CD4-positive, CD25-positive, alpha-beta regulatory T cell (primary cell): ENCODE measurements around the gene CREB3L2. TPM values are rescaled to one million over a fixed set of nuclear protein-coding genes. Genes with fewer than 3 reads are reported as not detected.
"Not testable (repeated sequence)": the region's sequence is repeated elsewhere in the genome, so short reads cannot be mapped to it uniquely, and the experiment has no call there.

Experiments used
- ATAC-seq, 2 donors: fragments of 150-1000 bp; cut with Tn5 transposase; one replicate each; pipeline ENCODE4 v1.10.0; 2021; ENCODE audit warnings: low read depth in 2 of 2, moderate number of reproducible peaks in 2 of 2, moderate library complexity in 1 of 2
- DNase-seq, 3 donors: peaks; one replicate each; pipeline versions ENCODE4 v3.0.0 to v3.0.0-alpha.2; 2012 to 2022; ENCODE audit warnings: mixed read lengths in 1 of 3
- H3K27ac ChIP-seq: one replicate; pipeline ENCODE4 v1.7.0; 2013; ENCODE audit warnings: mild to moderate bottlenecking, low read length; ENCODE audit not compliant: insufficient read depth, poor library complexity, severe bottlenecking
- H3K27me3 ChIP-seq: one replicate; pipeline ENCODE4 v1.7.0; 2013; ENCODE audit warnings: low read length; ENCODE audit not compliant: control insufficient read depth, insufficient read depth
- H3K36me3 ChIP-seq: one replicate; pipeline ENCODE4 v1.7.0; 2013; ENCODE audit warnings: mild to moderate bottlenecking, low read length, moderate library complexity; ENCODE audit not compliant: control insufficient read depth, insufficient read depth
- H3K4me1 ChIP-seq: 2 replicates; pipeline ENCODE4 v1.7.0; 2013; ENCODE audit warnings: mild to moderate bottlenecking, low read length; ENCODE audit not compliant: insufficient read depth, control insufficient read depth, poor library complexity, severe bottlenecking
- H3K4me3 ChIP-seq: one replicate; pipeline ENCODE4 v1.7.0; 2013; ENCODE audit warnings: low read depth, mild to moderate bottlenecking, low read length, moderate library complexity
- H3K9me3 ChIP-seq, 2 experiments: 1 replicate in 1 of 2; 2 replicates in 1 of 2; pipeline ENCODE4 v1.7.0; 2013; ENCODE audit warnings: low read length in 2 of 2, mild to moderate bottlenecking in 1 of 2, moderate library complexity in 1 of 2; ENCODE audit not compliant: control insufficient read depth in 2 of 2
- H3K27ac Mint-ChIP-seq, 3 donors: one replicate each; pipeline ENCODE4 v1.8.0; 2020 to 2022; ENCODE audit warnings: mild to moderate bottlenecking in 3 of 3, mixed read lengths in 3 of 3, moderate library complexity in 2 of 3
- H3K27me3 Mint-ChIP-seq: one replicate; pipeline ENCODE4 v1.8.0; 2022; ENCODE audit warnings: mild to moderate bottlenecking, mixed read lengths
- H3K36me3 Mint-ChIP-seq: one replicate; pipeline ENCODE4 v1.8.0; 2020; ENCODE audit warnings: mixed read lengths
- H3K4me1 Mint-ChIP-seq, 4 donors: one replicate each; pipeline ENCODE4 v1.8.0; 2020 to 2022; ENCODE audit warnings: mixed read lengths in 4 of 4, mild to moderate bottlenecking in 1 of 4
- H3K4me3 Mint-ChIP-seq, 4 donors: one replicate each; pipeline ENCODE4 v1.8.0; 2020 to 2022; ENCODE audit warnings: mild to moderate bottlenecking in 4 of 4, mixed read lengths in 4 of 4, moderate library complexity in 3 of 4
- H3K9me3 Mint-ChIP-seq, 7 donors: one replicate each; pipeline ENCODE4 v1.8.0; 2020 to 2022; ENCODE audit warnings: mixed read lengths in 7 of 7, mild to moderate bottlenecking in 3 of 7, moderate library complexity in 2 of 7
- polyA plus RNA-seq, 4 donors: library from polyadenylated mRNA; unstranded; fragments of 300-500 nt; fragmentation: Illumina TruSeq; gene quantifications; one replicate each; pipeline ENCODE4 v1.2.3, GENCODE V29; 2021
- total RNA-seq: library from RNA; stranded (reverse); gene quantifications from one replicate; pipeline ENCODE4 v1.2.3, GENCODE V29; 2022

The CREB3L2 gene
- total and polyA plus RNA-seq, 5 donors from 2014 or later, result 12.0 to 27.3 (median 15.9) TPM

GRCh38 chr7:137916564-137916963 is 85.3 kb downstream of the CREB3L2 start:
- Mint-ChIP-seq H3K4me1 (peaks cover 12 to 48% (median 23%) of the 10 kb centered on the region in 4 donors), H3K36me3 (peaks cover 19% of the 10 kb centered on the region), H3K27me3 (no peaks in the 10 kb centered on the region), H3K9me3 (peaks cover 0 to 2% (median 0%) of the 10 kb centered on the region in 7 donors), H3K27ac (peak overlapping the region; percentile 74 to 85 (median 78)), H3K4me3 (peak overlapping the region in 3 of 4 donors; percentile 24 to 79 (median 68))
- H3K27ac ChIP-seq, result peak overlapping the region; percentile 27
- ATAC-seq (no peak), DNase-seq (peak in 1 of 3 donors; percentile 20)
- peak overlapping the region; percentile 46 for H3K4me3 ChIP-seq
- peaks cover 42% of the 10 kb centered on the region for H3K36me3 ChIP-seq
- no peaks in the 10 kb centered on the region for H3K27me3 ChIP-seq
- peaks cover 20% of the 10 kb centered on the region for H3K4me1 ChIP-seq
- H3K9me3 ChIP-seq, result no peaks in the 10 kb centered on the region

- ATAC-seq (no peak), DNase-seq (no peak)
- peaks cover 0 to 35% (median 13%) of the 10 kb centered on the region in 4 donors for H3K4me1 Mint-ChIP-seq
- H3K9me3 Mint-ChIP-seq, result peaks cover 0 to 2% (median 0%) of the 10 kb centered on the region in 7 donors
- no peaks in the 10 kb centered on the region for H3K9me3 ChIP-seq
- H3K36me3 Mint-ChIP-seq, result peaks cover 25% of the 10 kb centered on the region
- H3K27ac Mint-ChIP-seq, result no peak overlapping the region
- H3K4me3 ChIP-seq, result no peak overlapping the region
- peaks cover 55% of the 10 kb centered on the region for H3K36me3 ChIP-seq
- H3K4me1 ChIP-seq, result peaks cover 10% of the 10 kb centered on the region
- H3K27me3 Mint-ChIP-seq, result no peaks in the 10 kb centered on the region
- H3K27ac ChIP-seq, result no peak overlapping the region
- H3K27me3 ChIP-seq, result no peaks in the 10 kb centered on the region
- H3K4me3 Mint-ChIP-seq, result no peak overlapping the region
Observed at GRCh38 chr7:137915266-137915665, 86.6 kb downstream of the CREB3L2 start.

- H3K9me3 Mint-ChIP-seq, result peaks cover 0 to 2% (median 0%) of the 10 kb centered on the region in 7 donors
- ATAC-seq (no peak), DNase-seq (no peak)
- peaks cover 62% of the 10 kb centered on the region for H3K36me3 ChIP-seq
- peaks cover 4% of the 10 kb centered on the region for H3K4me1 ChIP-seq
- H3K27ac Mint-ChIP-seq, result no peak overlapping the region
- H3K4me1 Mint-ChIP-seq, result peaks cover 0 to 28% (median 12%) of the 10 kb centered on the region in 4 donors
- H3K9me3 ChIP-seq, result no peaks in the 10 kb centered on the region
- no peak overlapping the region for H3K4me3 Mint-ChIP-seq
- H3K27me3 ChIP-seq, result no peaks in the 10 kb centered on the region
- H3K4me3 ChIP-seq, result no peak overlapping the region
- no peaks in the 10 kb centered on the region for H3K27me3 Mint-ChIP-seq
- H3K36me3 Mint-ChIP-seq, result peaks cover 34% of the 10 kb centered on the region
- no peak overlapping the region for H3K27ac ChIP-seq
Observed at GRCh38 chr7:137913985-137914384, 87.9 kb downstream of the CREB3L2 start.

- peaks cover 0 to 4% (median 0%) of the 10 kb centered on the region in 4 donors for H3K4me1 Mint-ChIP-seq
- ATAC-seq (no peak), DNase-seq (no peak)
- Histone ChIP-seq H3K9me3 (no peaks in the 10 kb centered on the region), H3K36me3 (peaks cover 74% of the 10 kb centered on the region), H3K27ac (no peak overlapping the region), H3K4me1 (no peaks in the 10 kb centered on the region), H3K27me3 (no peaks in the 10 kb centered on the region), H3K4me3 (no peak overlapping the region)
- H3K27me3 Mint-ChIP-seq, result no peaks in the 10 kb centered on the region
- peaks cover 55% of the 10 kb centered on the region for H3K36me3 Mint-ChIP-seq
- H3K4me3 Mint-ChIP-seq, result no peak overlapping the region
- no peaks in the 10 kb centered on the region for H3K9me3 Mint-ChIP-seq
- no peak overlapping the region for H3K27ac Mint-ChIP-seq
Observed at GRCh38 chr7:137909042-137909441, 92.8 kb downstream of the CREB3L2 start.

- Histone ChIP-seq H3K9me3 (no peaks in the 10 kb centered on the region), H3K27ac (no peak overlapping the region), H3K27me3 (no peaks in the 10 kb centered on the region), H3K4me3 (no peak overlapping the region), H3K36me3 (peaks cover 69% of the 10 kb centered on the region), H3K4me1 (peaks cover 2% of the 10 kb centered on the region)
- Mint-ChIP-seq H3K36me3 (peaks cover 60% of the 10 kb centered on the region), H3K9me3 (no peaks in the 10 kb centered on the region), H3K4me1 (peaks cover 2 to 8% (median 5%) of the 10 kb centered on the region in 4 donors), H3K27ac (no peak overlapping the region), H3K27me3 (no peaks in the 10 kb centered on the region), H3K4me3 (no peak overlapping the region)
- DNase-seq (no peak), ATAC-seq (no peak)
Observed at GRCh38 chr7:137908106-137908505, 93.8 kb downstream of the CREB3L2 start.

- peaks cover 62% of the 10 kb centered on the region for H3K36me3 ChIP-seq
- not testable (repeated sequence) for H3K4me1 Mint-ChIP-seq, H3K27me3 Mint-ChIP-seq, H3K9me3 ChIP-seq, DNase-seq, H3K27ac ChIP-seq, ATAC-seq, H3K4me1 ChIP-seq, H3K27me3 ChIP-seq, H3K4me3 Mint-ChIP-seq, H3K9me3 Mint-ChIP-seq, H3K4me3 ChIP-seq
- Mint-ChIP-seq H3K27ac (peak overlapping the region in 1 of 3 donors; percentile 58), H3K36me3 (peaks cover 51% of the 10 kb centered on the region)
Observed at GRCh38 chr7:137906636-137907035, 95.2 kb downstream of the CREB3L2 start.

GRCh38 chr7:137904833-137905232 is 97.1 kb downstream of the CREB3L2 start:
- peaks cover 2 to 8% (median 6%) of the 10 kb centered on the region in 4 donors for H3K4me1 Mint-ChIP-seq
- Histone ChIP-seq H3K27me3 (no peaks in the 10 kb centered on the region), H3K36me3 (peaks cover 59% of the 10 kb centered on the region), H3K27ac (no peak overlapping the region), H3K4me3 (no peak overlapping the region), H3K9me3 (no peaks in the 10 kb centered on the region), H3K4me1 (peaks cover 2% of the 10 kb centered on the region)
- no peak for DNase-seq
- no peak for ATAC-seq
- no peak overlapping the region for H3K4me3 Mint-ChIP-seq
- H3K9me3 Mint-ChIP-seq, result no peaks in the 10 kb centered on the region
- no peaks in the 10 kb centered on the region for H3K27me3 Mint-ChIP-seq
- peaks cover 51% of the 10 kb centered on the region for H3K36me3 Mint-ChIP-seq
- H3K27ac Mint-ChIP-seq, result peak overlapping the region in 1 of 3 donors; percentile 58
